G401.6 (cell line): ENCODE data around the gene KRT3.
"Not testable (repeated sequence)": the region's sequence is repeated elsewhere in the genome, so short reads cannot be mapped to it uniquely, and the experiment has no call there.

ENCODE experiments used
- FAIRE-seq: peaks from 2 replicates; lab custom pipeline; 2012; peaks lifted over from hg19 to GRCh38; lab: Jason Lieb, UNC

The KRT3 gene

GRCh38 chr12:52760623-52761022 is 35.3 kb downstream of the KRT3 start:
- no peak for FAIRE-seq

- FAIRE-seq = no peak
Observed at GRCh38 chr12:52759695-52760094, 36.2 kb downstream of the KRT3 start.

- no peak for FAIRE-seq
Observed at GRCh38 chr12:52759218-52759617, 36.7 kb downstream of the KRT3 start.

- FAIRE-seq = no peak
Observed at GRCh38 chr12:52757449-52758176, 38.3 kb downstream of the KRT3 start.

DNA sequence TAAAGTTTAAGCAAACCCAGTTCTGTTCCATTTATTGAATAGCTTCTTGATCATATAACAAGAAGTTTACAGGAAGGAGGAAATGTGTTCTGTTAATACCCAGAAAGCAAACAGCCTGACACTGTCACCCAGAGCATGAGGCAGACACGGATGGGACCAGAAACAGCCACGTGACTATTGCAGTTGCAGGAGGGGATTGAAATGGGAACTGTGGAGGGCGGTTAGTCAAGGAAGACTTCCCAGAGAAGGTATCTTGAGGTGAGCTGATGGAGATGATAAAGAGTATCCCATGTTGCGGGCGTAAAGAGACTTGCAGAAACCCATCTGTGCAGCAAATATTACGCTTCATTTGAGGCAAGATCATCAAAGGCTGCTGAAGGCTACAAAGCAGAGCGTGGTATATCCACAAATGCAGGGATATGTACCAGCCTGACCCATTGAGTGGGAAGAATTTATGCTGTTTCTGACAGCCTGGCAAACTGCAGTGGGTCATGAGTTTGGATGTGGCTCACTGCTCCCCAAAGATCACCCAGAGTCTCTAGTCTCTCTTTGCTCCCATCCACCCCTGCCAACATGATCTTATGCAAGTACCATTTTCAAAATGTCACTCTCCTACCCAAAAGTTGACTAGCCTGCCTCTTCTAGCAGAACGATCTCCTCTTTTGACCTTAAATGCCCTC is 39.5 kb downstream of the KRT3 start:
- no peak for FAIRE-seq

DNA sequence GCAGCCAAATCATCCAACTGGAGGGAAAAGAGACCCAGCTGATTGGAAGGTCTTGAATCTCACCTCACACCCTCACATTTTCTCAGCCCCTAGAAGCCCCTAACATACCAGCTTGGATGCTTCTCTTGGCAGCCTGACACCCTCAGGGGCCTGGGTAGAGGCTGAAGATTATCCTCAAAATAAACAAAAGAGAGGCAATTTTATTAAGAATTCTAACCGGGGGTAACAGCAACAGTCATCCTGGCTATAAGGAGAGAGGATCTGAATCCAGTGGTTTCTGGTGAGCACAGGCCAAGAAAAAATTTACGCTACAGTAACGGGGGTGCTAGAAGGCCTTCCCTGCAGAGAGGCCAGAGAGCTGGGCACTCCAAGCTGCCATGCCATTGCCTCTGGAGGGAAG is 40.4 kb downstream of the KRT3 start:
- no peak for FAIRE-seq

DNA sequence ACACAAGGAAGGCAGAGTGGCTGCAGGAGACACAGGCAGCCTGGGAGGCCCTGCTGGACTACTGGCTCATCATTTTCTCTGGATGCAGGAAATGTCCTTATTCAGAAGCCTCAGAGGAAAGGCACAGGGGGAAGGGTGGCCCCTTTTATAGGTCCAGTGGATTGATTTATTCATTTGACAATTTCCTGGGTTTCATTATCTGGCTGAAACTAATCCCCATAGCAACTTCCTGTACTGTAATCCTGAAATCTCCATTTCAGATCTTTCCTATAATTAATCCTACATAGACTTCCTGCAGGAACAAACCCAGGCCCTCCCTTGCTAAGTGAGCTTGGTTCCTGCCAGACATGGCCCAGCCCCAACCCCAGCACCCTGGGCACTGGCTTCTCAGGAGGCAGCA is 41.8 kb downstream of the KRT3 start:
- no peak for FAIRE-seq

DNA sequence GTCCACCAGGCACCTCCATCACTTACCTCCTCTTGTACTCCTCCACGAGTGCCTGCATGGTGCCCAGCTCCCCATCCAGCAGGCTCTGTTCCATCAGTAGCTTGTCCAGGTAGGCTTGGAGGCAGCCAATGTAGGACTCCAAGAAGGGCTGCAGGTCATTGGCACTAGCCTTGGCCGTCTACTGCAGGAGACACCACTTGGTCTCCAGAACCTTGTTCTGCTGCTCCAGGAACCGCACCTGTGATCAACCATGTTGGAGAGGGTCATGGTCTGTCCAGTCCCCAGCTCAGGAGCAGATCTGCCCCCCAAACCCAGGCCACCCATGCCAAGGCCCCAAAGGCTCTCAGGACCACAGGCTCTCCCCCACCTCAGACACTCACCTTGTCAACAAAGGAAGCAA is 42.6 kb downstream of the KRT3 start:
- FAIRE-seq = no peak

DNA sequence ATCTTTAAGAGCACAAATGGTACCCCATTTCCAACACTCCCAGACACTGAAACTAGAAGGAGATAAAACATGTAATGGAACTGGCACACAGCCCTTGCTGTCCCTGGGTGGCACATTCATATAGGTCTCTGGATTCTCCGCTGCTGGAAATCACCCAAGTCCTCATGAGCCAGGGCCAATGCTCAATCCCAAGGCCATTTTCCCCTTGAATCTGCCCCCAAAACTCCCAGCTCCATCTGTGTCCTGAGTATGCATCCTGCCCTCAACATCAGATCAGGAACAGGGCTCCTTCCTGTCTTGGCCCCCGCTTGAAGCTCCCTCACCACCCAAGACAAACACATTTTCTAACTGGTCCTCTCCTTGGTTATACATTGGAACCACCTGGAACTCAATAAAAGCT is 43.4 kb downstream of the KRT3 start:
- FAIRE-seq = no peak

- no peak for FAIRE-seq
Observed at GRCh38 chr12:52751795-52752194, 44.1 kb downstream of the KRT3 start.

GRCh38 chr12:52750532-52750931 is 45.4 kb downstream of the KRT3 start:
- not testable (repeated sequence) for FAIRE-seq

- FAIRE-seq = no peak
Observed at GRCh38 chr12:52749827-52750226, 46.1 kb downstream of the KRT3 start.

GRCh38 chr12:52748578-52748977 is 47.3 kb downstream of the KRT3 start:
- FAIRE-seq = no peak

GRCh38 chr12:52745554-52745953 is 50.4 kb downstream of the KRT3 start:
- FAIRE-seq = no peak

GRCh38 chr12:52744493-52745156 is 51.3 kb downstream of the KRT3 start:
- FAIRE-seq = no peak

DNA sequence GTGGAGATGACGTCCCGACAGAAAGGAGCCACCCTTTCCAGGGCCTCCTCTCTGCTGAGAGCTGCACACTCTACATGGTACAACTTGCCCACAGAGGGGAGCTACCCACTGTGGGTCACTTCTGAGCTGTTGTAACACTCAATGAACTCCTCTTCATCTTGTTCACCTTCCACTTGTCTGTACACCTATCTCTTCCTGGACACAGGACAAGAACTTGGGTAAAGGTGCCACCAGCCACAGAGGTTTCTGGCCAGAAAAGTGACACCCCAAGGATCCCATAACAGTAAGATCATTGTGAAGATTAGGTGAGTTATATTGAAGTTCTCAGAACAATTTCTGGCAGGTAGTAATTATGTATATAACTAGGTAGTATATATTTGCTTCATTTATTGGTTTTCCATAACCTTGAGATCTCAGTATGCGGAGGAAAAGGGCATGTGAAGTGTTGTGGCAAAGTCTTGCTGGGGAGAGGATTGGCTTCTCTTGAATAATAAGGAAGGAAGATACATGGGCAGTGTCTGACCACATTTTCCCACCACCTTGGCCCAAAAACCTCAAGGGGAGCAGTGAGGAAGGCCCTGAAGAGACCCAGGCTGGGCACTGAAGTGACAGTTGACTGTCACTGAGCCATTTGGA is 53.0 kb downstream of the KRT3 start:
- FAIRE-seq = no peak

DNA sequence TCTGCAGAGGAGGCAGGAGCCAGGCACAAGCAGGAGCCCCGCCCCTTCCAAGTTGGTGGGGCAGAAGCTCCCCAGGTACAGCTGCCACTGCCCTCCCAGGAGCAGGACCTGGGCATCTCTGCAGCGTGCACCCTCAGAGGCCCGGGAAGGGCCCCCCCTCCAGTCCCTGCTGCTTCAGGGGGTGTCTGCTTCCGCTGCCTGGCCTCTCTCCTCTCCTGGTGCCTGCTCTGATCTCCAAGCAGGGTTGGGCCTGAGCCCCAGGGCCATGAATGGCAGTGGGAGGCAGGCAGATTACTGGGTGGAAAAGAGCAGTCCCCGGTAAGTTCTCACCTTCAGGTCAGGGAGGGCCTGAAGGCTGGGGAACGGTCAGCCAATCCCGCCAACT is 53.7 kb downstream of the KRT3 start:
- FAIRE-seq = no peak

GRCh38 chr12:52741375-52742195 is 54.3 kb downstream of the KRT3 start:
- no peak for FAIRE-seq

- no peak for FAIRE-seq
Observed at GRCh38 chr12:52740584-52740983, 55.3 kb downstream of the KRT3 start.

DNA sequence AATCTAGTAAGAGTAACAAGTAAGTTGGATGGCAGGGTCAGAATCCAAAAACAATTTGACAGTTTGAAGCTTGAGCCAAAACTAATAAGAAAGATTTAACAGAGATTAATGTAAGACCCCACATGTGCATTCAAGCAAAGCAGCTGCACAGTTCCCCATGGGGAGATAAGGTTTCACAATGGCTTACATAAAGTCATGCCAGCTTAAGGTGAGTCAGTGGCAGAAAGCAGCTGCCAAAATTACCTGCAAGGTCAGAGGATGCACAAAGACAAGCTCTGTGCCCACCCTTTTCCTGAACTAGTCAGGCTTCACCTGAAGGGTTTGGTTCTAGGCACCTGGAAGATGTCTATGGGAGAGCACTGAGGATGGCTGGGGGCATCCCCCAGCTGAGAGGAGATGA is 56.0 kb downstream of the KRT3 start:
- FAIRE-seq = no peak
